ENCODE results near the gene FHIT. TPM values are rescaled to one million over a fixed set of nuclear protein-coding genes. Genes with fewer than 3 reads are reported as not detected.

FHIT gene
- total RNA-seq, 4 donors from 2014 or later, result 7.5 to 20.1 (median 13.5) TPM

DNA sequence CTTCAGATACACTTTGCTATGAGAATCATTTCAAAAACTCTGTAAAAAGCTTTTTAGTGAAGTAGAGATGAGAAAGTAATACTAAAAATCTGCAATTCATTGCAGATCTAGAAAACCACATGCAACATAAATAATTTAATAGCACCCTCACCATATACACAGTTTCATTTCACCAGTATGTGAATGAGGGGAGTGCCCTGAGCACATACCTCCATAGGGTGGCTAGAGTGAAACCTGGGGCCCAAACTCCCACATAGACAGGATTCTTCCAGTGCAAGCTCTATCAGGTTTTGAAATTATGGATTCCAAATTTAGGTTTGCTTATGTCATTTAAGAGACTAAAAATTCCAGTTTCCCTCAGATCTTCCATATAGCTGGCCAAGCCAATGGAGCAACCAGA, 1228.1 kb downstream of the FHIT start:
- Histone ChIP-seq H3K36me3 (no peaks in the 10 kb centered on the region), H3K4me3 (no peak overlapping the region), H3K27ac (no peak overlapping the region), H3K27me3 (no peaks in the 10 kb centered on the region), H3K9me3 (no peaks in the 10 kb centered on the region), H3K4me1 (no peaks in the 10 kb centered on the region)
- in situ Hi-C loops (cut with MboI; ENCODE audit: low pct_ligation_motif_present in 1 of 4, low pct_unique_long_range_greater_than_20kb in 1 of 4, low sequenced_read_pairs in 3 of 4) (no loop called here), intact Hi-C loops (cut with DNase I; ENCODE audit: low total_unique reads) (no loop called here)
- no peak for DNase-seq
- no peak for TF ChIP-seq POLR2A (IDR thresholded peaks at IDR 0.05)
- no peak for TF ChIP-seq EP300 (IDR thresholded peaks at IDR 0.05; ENCODE audit: low read depth)
- no peak for TF ChIP-seq POLR2AphosphoS5 (IDR thresholded peaks at IDR 0.05)
- no peak for TF ChIP-seq CTCF (IDR thresholded peaks at IDR 0.05)

DNA sequence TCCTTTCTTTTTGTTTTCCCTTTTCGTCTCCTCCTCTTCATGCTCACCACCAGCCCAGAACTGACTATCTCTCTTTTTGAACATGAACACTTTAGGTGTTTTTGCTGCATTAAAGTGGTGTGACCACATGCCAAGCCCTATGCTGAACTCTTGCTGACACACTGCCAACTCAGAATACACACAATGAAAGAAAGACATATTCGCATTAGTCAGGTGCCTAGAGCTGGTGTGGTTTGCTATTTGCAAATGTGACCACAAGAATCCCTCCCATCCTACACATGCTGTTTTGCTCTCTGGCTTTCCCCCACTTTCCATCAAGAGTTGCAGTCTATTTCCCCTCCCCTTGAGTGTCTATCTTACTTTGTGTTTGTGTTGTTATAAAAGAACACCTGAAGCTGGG, 1233.6 kb downstream of the FHIT start:
- TF ChIP-seq POLR2A (IDR thresholded peaks at IDR 0.05) (no peak), EP300 (IDR thresholded peaks at IDR 0.05; ENCODE audit: low read depth) (no peak), CTCF (IDR thresholded peaks at IDR 0.05) (no peak), POLR2AphosphoS5 (IDR thresholded peaks at IDR 0.05) (no peak)
- intact Hi-C loops (cut with DNase I; ENCODE audit: low total_unique reads), result no loop called here
- no peaks in the 10 kb centered on the region for H3K36me3 ChIP-seq
- H3K9me3 ChIP-seq, result no peaks in the 10 kb centered on the region
- H3K4me3 ChIP-seq, result no peak overlapping the region
- H3K4me1 ChIP-seq, result no peaks in the 10 kb centered on the region
- no peak for DNase-seq
- H3K27ac ChIP-seq, result no peak overlapping the region
- in situ Hi-C loops (cut with MboI; ENCODE audit: low pct_ligation_motif_present in 1 of 4, low pct_unique_long_range_greater_than_20kb in 1 of 4, low sequenced_read_pairs in 3 of 4), result no loop called here
- no peaks in the 10 kb centered on the region for H3K27me3 ChIP-seq
- WGBS, 2 donors (ENCODE audit: low coverage in 1 of 2), result 40 to 78% methylated on average over 1 to 2 of the region's 2 CpGs

DNA sequence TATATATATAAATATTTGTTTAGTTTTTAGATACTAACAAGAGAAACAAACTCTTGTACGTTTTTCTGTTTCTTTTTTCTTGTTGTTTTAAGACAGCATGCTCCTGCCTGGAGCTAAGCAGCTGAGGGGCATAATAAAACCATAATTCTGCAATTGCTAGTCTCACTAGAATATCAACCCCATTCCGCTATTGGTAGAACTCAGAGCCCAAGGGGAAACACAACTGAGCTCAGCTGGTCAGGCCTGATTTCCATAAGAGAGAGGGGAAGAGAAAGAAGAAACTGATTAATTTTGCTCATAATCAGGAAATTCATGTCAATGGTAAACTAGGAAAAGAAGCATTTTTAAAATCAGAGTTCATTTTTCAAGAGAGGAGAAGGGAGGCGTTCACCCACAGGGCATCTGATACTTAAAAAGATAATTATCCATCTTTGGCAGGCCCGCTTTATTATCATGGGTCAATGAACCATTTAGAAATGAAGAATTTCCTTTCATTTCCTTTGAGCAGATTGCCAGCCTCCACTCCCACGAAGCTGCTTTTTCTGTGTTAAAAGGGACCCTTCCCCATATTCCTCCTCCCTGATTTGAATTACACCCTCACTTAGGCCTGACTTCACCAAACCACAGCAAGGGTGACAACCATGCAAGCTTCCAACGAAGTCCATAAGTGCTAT, 1236.1 kb downstream of the FHIT start:
- Histone ChIP-seq H3K36me3 (no peaks in the 10 kb centered on the region), H3K4me1 (no peaks in the 10 kb centered on the region), H3K27me3 (no peaks in the 10 kb centered on the region), H3K27ac (no peak overlapping the region), H3K4me3 (no peak overlapping the region), H3K9me3 (no peaks in the 10 kb centered on the region)
- in situ Hi-C loops (cut with MboI; ENCODE audit: low pct_ligation_motif_present in 1 of 4, low pct_unique_long_range_greater_than_20kb in 1 of 4, low sequenced_read_pairs in 3 of 4) (no loop called here), intact Hi-C loops (cut with DNase I; ENCODE audit: low total_unique reads) (no loop called here)
- WGBS, 2 donors (ENCODE audit: low coverage in 1 of 2), result 78 to 85% methylated on average over 5 to 6 of the region's 6 CpGs
- TF ChIP-seq EP300 (IDR thresholded peaks at IDR 0.05; ENCODE audit: low read depth) (no peak), POLR2A (IDR thresholded peaks at IDR 0.05) (no peak), CTCF (IDR thresholded peaks at IDR 0.05) (no peak), POLR2AphosphoS5 (IDR thresholded peaks at IDR 0.05) (no peak)
- no peak for DNase-seq

- 86% methylated on average over 1 of the region's 1 CpG; no CpG with 5 or more reads in 1 of the 2 donors for WGBS, 2 donors (ENCODE audit: low coverage in 1 of 2)
Measured at GRCh38 chr3:60013241-60013640, 1238.0 kb downstream of the FHIT start.

More at GRCh38 chr3:60013241-60013640, 1238.0 kb downstream of the FHIT start:
- Histone ChIP-seq H3K36me3 (no peaks in the 10 kb centered on the region), H3K4me1 (no peaks in the 10 kb centered on the region), H3K4me3 (no peak overlapping the region), H3K27me3 (no peaks in the 10 kb centered on the region), H3K9me3 (no peaks in the 10 kb centered on the region), H3K27ac (no peak overlapping the region)
- no peak for DNase-seq
- intact Hi-C loops (cut with DNase I; ENCODE audit: low total_unique reads) (no loop called here), in situ Hi-C loops (cut with MboI; ENCODE audit: low pct_ligation_motif_present in 1 of 4, low pct_unique_long_range_greater_than_20kb in 1 of 4, low sequenced_read_pairs in 3 of 4) (no loop called here)
- no peak for TF ChIP-seq POLR2A (IDR thresholded peaks at IDR 0.05)
- TF ChIP-seq POLR2AphosphoS5 (IDR thresholded peaks at IDR 0.05), result no peak
- TF ChIP-seq EP300 (IDR thresholded peaks at IDR 0.05; ENCODE audit: low read depth), result no peak
- no peak for TF ChIP-seq CTCF (IDR thresholded peaks at IDR 0.05)

Data from transverse colon (tissue), 4 donors.